MM.1S (cell line): ENCODE results near the gene MEGF10.

ENCODE experiments used
- DNase-seq: peaks from one replicate; pipeline ENCODE4 v3.0.0-alpha.2; 2015
- H2AFZ ChIP-seq: fragments of 300-600 bp; sonication (generic); 2 replicates; pipeline ENCODE4 v1.6.0; 2016; ENCODE audit warnings: antibody characterized with exemption, low read length
- H3F3A ChIP-seq: fragments of 300-600 bp; sonication (generic); 2 replicates; pipeline ENCODE4 v1.6.1; 2016; ENCODE audit warnings: mild to moderate bottlenecking, antibody characterized with exemption, low read length, moderate library complexity, mixed read lengths; ENCODE audit not compliant: insufficient read depth
- H3K27ac ChIP-seq: fragments of 300-600 bp; sonication (generic); 2 replicates; pipeline ENCODE4 v1.5.1; 2016; ENCODE audit warnings: mild to moderate bottlenecking, low read length
- H3K27me3 ChIP-seq: fragments of 300-600 bp; sonication (generic); replicated peaks from 2 replicates; pipeline ENCODE4 v1.6.0; 2016; ENCODE audit warnings: low read length; ENCODE audit not compliant: insufficient read depth
- H3K36me3 ChIP-seq: fragments of 300-600 bp; sonication (generic); replicated peaks from 2 replicates; pipeline ENCODE4 v1.6.1; 2016; ENCODE audit warnings: mild to moderate bottlenecking, low read length, mixed read lengths; ENCODE audit not compliant: insufficient read depth
- H3K4me1 ChIP-seq: fragments of 300-600 bp; sonication (generic); 2 replicates; pipeline ENCODE4 v1.6.1; 2016; ENCODE audit warnings: low read length, mixed read lengths
- H3K4me2 ChIP-seq: fragments of 300-600 bp; sonication (generic); 2 replicates; pipeline ENCODE4 v1.6.0; 2016; ENCODE audit warnings: low read depth, low read length
- H3K4me3 ChIP-seq: fragments of 300-600 bp; sonication (generic); 2 replicates; pipeline ENCODE4 v1.5.1; 2016; ENCODE audit warnings: low read length, mixed read lengths
- H3K79me2 ChIP-seq: fragments of 300-600 bp; sonication (generic); 2 replicates; pipeline ENCODE4 v1.6.1; 2016; ENCODE audit warnings: mixed run types, low read length, mixed read lengths
- H3K9ac ChIP-seq: fragments of 300-600 bp; sonication (generic); 2 replicates; pipeline ENCODE4 v1.6.1; 2016; ENCODE audit warnings: low read length, mixed read lengths
- H3K9me2 ChIP-seq: fragments of 300-600 bp; sonication (generic); replicated peaks from 2 replicates; pipeline ENCODE4 v1.6.1; 2016; ENCODE audit warnings: mild to moderate bottlenecking, low read length, mixed read lengths; ENCODE audit not compliant: insufficient read depth
- H3K9me3 ChIP-seq: fragments of 300-600 bp; sonication (generic); replicated peaks from 2 replicates; pipeline ENCODE4 v1.6.1; 2016; ENCODE audit warnings: mild to moderate bottlenecking, low read length, mixed read lengths; ENCODE audit not compliant: insufficient read depth
- H4K20me1 ChIP-seq: fragments of 300-600 bp; sonication (generic); 2 replicates; pipeline ENCODE4 v1.6.1; 2016; ENCODE audit warnings: mild to moderate bottlenecking, low read length, moderate library complexity, mixed read lengths; ENCODE audit not compliant: insufficient read depth
- EZH2 ChIP-seq: fragments of 300-600 bp; sonication (generic); optimal IDR thresholded peaks from 2 replicates; pipeline ENCODE3; 2017; ENCODE audit warnings: low read depth, mild to moderate bottlenecking, antibody characterized with exemption, low read length, mixed read lengths
- EZH2phosphoT487 ChIP-seq: fragments of 300-600 bp; sonication (generic); IDR thresholded peaks from 2 replicates; pipeline ENCODE4 v1.6.1; 2018; ENCODE audit warnings: antibody characterized with exemption, low read length
- TF ChIP-seq, protein P1 (sequence below): fragments of 300-600 bp; sonication (generic); IDR thresholded peaks from 2 replicates; pipeline ENCODE4 v1.5.1; 2016; ENCODE audit warnings: antibody characterized with exemption, low read length, mixed read lengths

MEGF10 gene

DNA sequence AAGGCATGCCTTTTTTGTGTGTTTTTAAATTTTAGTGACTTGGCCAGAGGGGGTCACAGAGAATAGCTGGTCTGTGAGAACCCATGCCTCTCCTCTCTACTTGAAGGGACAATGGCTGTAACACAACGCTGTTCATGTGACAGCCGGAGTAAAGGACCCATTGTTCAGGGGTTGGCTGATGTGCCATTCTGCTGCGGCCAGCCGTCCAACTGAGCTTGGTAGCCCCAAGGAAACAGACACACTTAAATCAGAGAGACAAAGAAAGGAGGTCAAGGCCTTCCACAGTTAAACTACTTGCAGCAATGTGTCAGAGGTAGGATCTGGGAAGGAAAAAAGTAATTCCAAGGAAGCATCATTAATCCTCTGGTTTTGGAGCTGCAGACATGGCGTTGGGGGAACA is 8.1 kb downstream of the MEGF10 start:
- no peaks in the 10 kb centered on the region for H3K4me1 ChIP-seq
- H2AFZ ChIP-seq = no peak overlapping the region
- H3K4me3 ChIP-seq = no peak overlapping the region
- H3K9me3 ChIP-seq = no peaks in the 10 kb centered on the region
- H3F3A ChIP-seq = no peaks in the 10 kb centered on the region
- no peaks in the 10 kb centered on the region for H3K79me2 ChIP-seq
- H3K9ac ChIP-seq = no peak overlapping the region
- no peak overlapping the region for H3K27ac ChIP-seq
- H3K27me3 ChIP-seq = no peaks in the 10 kb centered on the region
- no peaks in the 10 kb centered on the region for H3K36me3 ChIP-seq
- no peaks in the 10 kb centered on the region for H3K9me2 ChIP-seq
- DNase-seq = no peak
- H4K20me1 ChIP-seq = no peaks in the 10 kb centered on the region
- TF ChIP-seq EZH2 (no peak), EZH2phosphoT487 (no peak)
- TF ChIP-seq, protein P1, sequence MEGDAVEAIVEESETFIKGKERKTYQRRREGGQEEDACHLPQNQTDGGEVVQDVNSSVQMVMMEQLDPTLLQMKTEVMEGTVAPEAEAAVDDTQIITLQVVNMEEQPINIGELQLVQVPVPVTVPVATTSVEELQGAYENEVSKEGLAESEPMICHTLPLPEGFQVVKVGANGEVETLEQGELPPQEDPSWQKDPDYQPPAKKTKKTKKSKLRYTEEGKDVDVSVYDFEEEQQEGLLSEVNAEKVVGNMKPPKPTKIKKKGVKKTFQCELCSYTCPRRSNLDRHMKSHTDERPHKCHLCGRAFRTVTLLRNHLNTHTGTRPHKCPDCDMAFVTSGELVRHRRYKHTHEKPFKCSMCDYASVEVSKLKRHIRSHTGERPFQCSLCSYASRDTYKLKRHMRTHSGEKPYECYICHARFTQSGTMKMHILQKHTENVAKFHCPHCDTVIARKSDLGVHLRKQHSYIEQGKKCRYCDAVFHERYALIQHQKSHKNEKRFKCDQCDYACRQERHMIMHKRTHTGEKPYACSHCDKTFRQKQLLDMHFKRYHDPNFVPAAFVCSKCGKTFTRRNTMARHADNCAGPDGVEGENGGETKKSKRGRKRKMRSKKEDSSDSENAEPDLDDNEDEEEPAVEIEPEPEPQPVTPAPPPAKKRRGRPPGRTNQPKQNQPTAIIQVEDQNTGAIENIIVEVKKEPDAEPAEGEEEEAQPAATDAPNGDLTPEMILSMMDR = no peak
- H3K4me2 ChIP-seq = no peak overlapping the region

DNA sequence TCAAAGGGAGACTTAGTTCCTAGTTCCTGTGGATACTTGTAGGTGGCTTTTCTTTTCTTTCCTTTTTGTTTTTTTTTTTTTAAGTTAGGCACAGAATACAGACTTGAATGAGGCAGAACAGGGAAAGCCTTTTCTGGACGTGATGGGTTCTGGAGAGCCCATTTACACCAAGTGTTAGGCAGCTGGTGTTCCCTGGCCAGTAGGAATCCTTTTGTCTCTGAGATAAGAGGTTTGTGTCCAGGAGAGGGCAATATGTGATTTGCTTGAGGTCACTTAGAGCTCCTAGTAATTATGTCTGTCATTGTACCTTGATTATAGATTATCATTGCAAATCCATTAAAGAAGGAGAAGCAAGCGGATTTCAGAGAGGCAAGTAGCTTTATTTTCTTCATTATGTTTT is 9.1 kb downstream of the MEGF10 start:
- Histone ChIP-seq H4K20me1 (no peaks in the 10 kb centered on the region), H3K79me2 (no peaks in the 10 kb centered on the region)
- DNase-seq = no peak

DNA sequence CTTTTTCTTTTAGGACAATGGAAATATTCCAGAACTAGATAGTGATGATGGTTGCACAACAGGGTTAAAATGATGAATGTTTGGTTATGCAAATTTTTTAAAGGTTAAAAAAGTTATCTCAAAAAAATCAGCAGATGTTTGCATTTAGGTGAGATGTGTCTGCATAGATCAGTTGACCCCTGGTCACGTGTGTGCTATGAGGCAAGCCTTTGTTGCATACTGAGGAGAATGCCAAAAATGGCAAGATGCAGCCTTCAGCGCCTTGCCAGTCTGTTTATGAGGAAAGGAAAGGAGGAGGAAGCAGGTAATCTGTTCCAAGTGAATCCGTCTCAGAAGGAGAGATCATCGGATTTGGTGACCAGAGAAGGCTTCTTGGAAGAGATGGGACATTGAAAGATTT is 11.9 kb downstream of the MEGF10 start:
- Histone ChIP-seq H3F3A (no peaks in the 10 kb centered on the region), H3K4me3 (no peak overlapping the region), H4K20me1 (no peaks in the 10 kb centered on the region), H3K36me3 (no peaks in the 10 kb centered on the region), H3K9ac (no peak overlapping the region), H3K9me2 (no peaks in the 10 kb centered on the region), H2AFZ (no peak overlapping the region), H3K4me1 (no peaks in the 10 kb centered on the region), H3K27me3 (no peaks in the 10 kb centered on the region), H3K27ac (no peak overlapping the region), H3K9me3 (no peaks in the 10 kb centered on the region), H3K79me2 (no peaks in the 10 kb centered on the region), H3K4me2 (no peak overlapping the region)
- DNase-seq = no peak
- TF ChIP-seq, protein P1 = no peak
- TF ChIP-seq EZH2 = no peak
- no peak for TF ChIP-seq EZH2phosphoT487

More for the DNA sequence above, 9.1 kb downstream of the MEGF10 start:
- H3K9me3 ChIP-seq = no peaks in the 10 kb centered on the region
- no peaks in the 10 kb centered on the region for H3K4me1 ChIP-seq
- H3K4me3 ChIP-seq = no peak overlapping the region
- H3K9me2 ChIP-seq = no peaks in the 10 kb centered on the region
- H3F3A ChIP-seq = no peaks in the 10 kb centered on the region
- H3K4me2 ChIP-seq = no peak overlapping the region
- H3K27me3 ChIP-seq = no peaks in the 10 kb centered on the region
- H3K36me3 ChIP-seq = no peaks in the 10 kb centered on the region
- no peak overlapping the region for H3K9ac ChIP-seq
- H2AFZ ChIP-seq = no peak overlapping the region
- TF ChIP-seq, protein P1 = peak; percentile 25; the same call in 1 of the 2 replicates
- TF ChIP-seq EZH2 = no peak
- H3K27ac ChIP-seq = no peak overlapping the region
